ENCODE results near the gene SMARCD3.

Gene SMARCD3

DNA sequence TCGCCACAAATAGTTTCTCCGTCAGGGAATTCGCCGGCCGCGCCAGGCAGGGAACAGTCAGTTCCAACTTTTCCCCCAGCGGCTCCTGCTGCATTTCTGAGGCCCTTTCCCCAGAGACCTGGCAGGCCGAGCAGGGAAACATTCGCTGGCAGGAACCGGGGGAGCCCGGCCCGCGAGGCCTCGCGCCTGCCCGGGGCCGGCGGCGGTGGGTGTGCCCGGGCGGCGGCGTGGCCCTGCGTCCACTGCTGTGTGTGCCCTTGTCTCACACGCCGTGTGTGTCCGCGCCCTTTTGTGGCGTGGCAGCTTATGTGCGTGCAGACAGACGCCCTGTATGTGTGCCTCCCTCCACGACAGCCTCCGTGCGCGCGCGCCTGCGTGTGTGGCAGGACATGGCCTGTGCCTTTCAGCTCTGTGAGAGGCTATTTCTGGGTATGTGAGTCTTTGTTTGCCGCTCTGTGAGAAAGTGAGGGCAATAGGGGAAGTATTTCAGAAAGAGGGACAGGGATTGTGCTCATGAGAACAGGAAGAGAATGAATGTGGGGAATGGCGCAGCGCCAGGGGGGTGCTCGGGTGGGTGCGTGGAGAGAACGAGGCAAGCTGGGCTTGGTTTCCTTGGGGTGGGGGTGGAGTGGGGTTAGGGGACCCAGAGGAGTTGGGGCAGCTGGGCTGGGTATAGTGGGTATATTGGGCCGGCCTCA is 689 bp upstream of the SMARCD3 start:
- in situ Hi-C loops (cut with MboI; ENCODE audit: low sequenced_read_pairs) = no loop called here

DNA sequence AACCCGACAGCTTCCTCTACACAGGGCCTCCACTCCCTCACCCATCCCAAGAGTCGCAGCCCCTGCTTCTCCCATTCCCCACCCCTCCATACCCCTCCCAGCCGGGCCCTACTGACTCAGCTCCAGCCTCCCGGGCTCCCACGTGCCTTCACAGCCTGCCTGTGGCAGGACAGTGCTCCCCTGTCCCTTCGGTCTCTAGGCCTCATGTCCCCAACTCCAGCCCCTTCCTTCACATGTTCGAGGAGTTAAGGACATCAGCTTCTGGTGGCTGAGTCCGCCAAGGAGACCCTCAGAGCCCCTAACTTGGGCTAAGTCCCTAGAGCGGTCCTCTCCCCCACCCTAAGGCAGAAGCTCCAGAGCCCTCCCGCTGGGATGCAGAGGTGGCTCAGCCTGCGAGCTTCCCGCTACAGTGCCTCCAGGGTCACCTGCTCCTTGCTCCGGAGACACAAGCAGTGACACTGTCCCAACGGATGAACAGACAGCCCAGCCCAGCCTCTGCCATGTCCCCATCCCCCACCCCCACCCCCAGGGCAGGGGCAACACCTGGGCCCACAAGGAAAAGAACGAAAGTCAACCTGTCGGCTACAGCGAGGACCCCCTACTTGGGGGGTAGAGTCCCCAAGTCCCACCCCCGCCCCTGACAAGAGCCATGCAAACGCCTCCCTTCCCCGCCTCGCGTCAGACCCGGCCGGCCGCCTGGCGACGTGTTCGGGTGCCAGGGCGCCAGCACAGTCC is 716 bp downstream of the SMARCD3 start:
- in situ Hi-C loops (cut with MboI; ENCODE audit: low sequenced_read_pairs) = no loop called here

DNA sequence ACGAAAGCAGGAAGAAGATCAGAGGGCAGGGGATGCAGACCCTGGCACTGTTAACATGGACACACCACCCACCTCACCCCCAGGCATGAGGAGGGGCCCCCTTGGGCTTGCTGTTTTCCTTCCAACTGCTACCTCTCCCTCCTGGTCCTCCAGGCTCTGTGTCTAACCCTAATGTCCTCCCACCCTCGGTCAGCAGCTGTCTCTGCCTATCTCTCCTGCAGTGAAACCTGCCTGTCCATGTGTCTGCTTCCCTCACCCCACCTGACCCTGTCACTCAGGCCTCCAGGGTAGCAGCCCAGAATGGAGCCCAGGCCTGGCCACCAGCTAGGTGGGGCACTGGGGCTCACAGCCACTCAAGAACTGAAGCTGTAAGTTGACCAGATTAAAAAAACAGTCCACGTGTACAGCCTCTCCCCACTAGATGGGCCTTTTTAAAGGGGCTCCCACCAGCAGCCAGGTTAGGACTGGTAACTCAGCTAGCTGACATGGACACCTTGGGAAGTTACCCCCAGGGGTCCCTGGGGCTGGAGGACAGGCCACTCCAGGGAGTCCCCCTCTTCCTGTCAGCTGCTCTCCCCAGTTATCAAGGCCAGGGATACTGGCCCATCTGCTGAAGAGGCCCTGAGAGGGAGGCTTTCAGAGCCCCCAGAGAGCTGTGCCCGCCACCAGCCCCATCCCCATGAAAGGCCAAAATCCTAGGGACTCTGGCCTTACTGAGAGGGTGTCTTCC is 1.5 kb downstream of the SMARCD3 start:
- in situ Hi-C loops (cut with MboI; ENCODE audit: low sequenced_read_pairs) = no loop called here

DNA sequence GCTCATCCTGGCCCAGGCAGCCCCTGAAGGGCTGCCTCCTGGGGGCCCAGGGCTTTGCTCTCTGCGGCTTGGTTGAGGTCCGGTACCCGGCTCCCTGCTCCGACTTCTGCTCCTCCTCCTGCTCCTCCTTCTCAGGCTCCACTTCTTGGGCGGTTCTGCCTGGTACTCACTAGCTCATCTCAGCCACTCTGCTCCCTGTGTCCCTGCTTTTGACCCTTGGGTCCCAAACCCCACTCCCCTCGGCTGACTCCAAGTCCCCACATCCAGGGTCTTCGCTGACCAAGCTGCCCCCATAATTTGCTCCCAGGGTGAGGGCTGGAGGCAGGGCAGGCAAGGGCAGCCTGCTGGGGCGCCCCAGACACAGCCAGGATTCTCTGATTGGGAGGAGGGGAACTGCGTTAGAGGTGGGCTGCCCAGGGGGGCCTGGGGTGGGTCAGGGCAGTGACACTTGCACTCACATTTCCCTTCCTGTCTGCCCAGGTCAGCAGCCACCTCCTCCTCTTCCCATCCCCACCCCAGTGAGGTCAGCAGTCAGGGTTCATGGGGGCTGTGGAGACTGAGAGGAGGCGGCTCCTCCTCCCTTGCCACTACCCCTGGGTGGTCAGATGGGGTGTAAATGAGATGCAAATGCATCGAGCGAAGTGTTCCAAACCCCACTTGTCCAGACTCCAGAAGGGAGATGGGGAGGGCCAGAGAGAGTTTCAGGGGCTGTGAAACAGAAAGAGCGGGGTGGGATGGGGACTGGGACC is 2.2 kb downstream of the SMARCD3 start:
- in situ Hi-C loops (cut with MboI; ENCODE audit: low sequenced_read_pairs) = no loop called here

DNA sequence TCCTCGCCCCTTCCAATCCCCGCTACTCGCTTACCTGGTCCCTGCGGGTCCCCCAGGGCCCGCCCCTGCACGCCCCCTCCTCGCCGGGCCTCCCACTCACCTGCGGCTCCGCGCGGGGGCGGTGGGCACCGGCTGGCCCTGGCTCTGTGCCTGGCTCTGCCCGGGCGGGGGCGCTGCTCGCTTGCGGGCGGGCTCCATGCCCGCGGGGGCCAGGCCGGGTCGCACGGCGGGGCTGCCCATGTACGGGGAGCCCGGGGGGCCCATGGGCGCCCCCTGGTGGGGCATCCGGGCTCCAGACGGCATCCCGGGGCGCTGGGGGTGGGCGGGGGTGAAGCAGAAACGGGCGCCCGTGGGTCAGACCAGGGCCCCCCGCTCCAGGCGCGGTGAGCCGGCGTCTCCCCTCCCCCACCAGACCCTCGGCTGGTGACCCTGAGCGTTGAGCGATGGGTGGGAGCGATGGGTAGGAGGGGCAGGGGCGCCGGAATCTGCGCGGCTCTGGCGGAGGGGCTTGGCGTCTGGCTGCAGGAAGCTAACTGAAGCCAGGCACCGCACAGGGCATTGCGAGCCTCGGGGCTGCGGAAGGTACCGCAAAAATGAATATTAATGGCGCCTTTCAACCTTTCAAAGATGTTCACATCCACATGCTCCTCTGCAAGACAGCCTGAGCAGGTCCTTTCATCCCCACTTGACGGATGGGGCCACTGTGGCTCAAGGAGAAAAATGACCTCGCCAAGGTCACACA is 3.0 kb downstream of the SMARCD3 start:
- in situ Hi-C loops (cut with MboI; ENCODE audit: low sequenced_read_pairs) = no loop called here

DNA sequence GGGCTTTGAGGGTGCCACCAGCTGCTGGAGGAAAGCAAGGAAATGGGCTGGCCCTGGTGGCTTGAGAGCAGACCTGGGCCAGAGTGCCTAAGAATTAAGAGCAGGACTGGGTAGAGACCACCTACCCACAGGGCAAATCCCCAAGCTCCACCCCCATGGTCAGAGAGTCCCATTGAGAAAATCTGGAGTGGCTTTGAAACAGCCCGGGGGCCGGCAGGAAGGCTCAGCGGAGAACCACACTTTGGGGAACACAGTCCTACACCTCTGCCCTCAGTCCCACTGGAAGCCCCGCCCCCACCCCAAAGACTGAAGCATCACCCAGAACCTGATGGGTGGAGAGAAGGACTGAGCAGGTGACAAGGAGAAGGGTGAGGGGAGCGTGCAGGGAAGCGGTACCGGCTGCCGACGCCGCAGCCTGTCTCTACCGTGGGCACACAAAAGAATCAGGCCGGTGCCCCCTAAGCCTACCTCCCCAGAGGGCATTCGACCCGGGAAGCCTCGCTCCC is 3.6 kb downstream of the SMARCD3 start:
- in situ Hi-C loops (cut with MboI; ENCODE audit: low sequenced_read_pairs) = no loop called here

DNA sequence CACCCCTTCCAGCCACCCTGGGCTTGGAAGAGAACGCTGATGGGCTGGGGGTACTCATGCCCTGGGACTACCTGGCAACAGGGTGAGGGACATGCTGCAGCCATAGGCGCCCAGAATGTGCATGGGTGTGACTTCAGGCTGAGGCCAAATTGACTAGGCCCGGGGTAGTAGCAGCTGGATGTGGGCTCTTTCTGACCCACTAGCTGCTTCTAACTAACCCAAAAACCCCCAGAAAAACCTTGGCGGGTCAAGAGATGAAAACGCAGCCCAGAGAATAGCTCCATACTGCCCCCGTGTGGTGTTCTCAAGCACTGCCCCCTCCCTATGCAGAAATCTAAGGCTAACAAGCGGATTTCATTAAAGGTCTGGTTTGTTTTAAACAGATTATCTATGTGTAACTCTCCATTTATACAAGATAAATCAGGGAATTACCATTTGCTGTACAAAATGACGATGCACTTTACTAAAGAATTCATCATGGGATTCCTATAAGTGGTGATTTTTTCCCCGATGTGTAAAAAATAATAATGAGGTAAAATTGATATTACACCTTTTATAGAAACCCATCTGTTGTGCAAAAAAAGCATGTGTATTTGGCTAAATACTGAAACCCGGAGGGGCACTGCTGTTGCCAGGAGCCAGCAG is 4.2 kb downstream of the SMARCD3 start:
- in situ Hi-C loops (cut with MboI; ENCODE audit: low sequenced_read_pairs) = no loop called here

DNA sequence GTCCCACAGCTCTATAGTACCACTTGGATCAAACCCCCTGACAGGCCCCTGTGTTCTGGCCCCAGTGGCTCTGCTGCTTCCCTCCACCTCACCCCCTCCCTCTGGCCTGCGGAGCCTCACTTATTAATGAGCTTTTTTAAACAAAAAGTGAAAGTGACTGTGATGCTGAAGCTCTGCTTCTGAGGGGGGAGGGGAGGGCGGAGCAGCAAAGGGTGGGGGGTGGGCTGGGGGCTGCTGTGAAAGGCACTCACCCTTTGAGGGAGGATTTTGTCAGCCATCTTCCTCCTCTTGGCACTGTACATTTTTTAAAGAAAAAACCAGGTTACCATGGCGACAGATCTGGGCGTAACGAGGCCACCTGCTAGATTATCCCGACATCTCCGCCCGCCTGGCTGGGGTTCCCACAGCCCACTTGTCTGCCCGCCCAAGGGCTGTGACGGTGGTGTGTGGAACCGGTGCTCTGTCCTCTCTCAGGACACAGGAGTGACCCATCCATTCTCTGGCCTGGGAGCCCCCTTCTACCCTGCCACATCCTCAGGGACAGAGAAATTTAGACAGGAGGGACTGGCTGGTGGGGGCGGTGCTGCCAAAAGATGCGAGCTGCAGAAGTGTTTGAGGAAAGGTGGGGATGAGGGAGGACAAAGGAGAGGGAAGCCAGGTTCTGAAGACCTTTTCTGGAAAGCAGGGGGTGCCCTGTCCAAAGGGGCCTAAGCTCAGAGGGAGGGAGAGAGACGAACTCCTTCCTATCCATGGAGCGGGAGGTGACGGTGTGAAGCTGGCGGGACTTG is 4.9 kb downstream of the SMARCD3 start:
- in situ Hi-C loops (cut with MboI; ENCODE audit: low sequenced_read_pairs) = no loop called here

DNA sequence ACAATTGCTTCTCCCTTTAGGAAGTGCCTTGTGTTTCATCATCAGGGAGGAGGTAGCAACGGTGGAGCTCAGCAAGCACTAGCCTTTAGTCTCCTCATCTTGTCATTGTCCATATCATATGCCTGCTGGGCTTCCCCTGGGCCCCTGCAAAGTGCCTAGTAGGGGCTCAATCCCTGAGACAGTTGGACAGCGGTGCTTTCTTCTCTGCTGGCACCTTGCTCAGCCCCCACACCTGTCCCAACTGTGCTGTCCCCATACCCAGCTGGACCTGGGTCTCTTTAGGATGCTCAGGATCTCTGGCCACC is 5.5 kb downstream of the SMARCD3 start:
- in situ Hi-C loops (cut with MboI; ENCODE audit: low sequenced_read_pairs) = no loop called here

DNA sequence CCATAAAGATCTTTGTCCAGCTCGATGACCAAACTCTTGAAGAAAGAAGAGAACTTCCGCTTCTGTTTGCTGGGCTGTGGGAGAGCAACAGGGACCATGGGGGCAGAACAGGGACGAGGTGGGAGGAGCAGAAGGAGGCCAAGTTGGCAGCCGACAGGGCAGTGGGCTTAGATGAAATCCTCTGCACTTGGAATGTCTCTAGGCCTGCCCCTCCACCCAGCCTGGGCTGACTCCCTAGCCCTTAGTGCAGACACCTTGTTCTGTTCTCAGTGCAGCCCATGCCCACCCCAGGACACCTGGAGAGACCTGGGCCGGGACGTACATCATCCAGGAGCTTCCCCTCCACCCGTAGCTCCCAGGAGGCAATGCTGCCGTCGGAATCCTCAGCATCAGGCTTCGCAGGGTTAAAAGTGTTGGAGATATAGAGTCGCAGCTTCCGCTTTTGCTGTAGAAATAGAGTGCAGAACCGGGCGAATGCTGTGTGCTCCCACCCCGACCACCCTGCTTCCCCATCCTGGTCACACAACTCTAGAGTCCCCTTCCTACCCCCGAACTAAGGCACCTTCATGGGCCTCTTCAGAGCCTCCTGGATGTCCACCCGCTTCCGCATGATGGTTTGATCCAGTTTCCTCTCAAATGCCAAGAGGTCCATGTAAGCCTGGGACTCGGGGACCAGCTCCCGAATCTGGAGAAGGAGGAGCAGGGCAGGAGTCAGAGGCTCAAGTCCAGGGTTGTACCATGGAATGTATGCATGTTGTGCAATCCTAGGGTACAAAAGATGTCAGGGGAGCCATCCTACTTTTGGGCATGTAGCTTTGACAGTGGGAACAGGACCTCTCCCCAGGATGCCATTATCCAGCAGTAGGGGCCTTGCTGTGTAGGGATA is 6.1 kb downstream of the SMARCD3 start:
- in situ Hi-C loops (cut with MboI; ENCODE audit: low sequenced_read_pairs) = no loop called here

DNA sequence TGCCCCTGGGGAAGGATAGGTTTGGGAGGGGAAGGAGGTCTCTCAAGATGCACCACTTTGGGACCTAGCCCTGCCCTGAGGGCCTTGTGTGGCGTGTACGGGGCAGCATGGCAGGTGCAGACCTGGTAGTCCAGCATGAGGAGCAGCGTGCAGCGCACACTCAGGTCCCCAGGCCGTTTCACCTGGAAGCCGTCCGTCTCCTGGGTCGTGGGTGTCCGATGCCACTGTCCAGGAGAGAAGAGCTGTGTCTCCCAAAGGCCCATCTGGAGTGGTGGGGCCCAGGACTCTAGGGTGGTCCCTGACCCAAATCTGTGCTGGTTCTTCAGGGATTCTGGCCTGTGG is 6.8 kb downstream of the SMARCD3 start:
- in situ Hi-C loops (cut with MboI; ENCODE audit: low sequenced_read_pairs) = no loop called here

DNA sequence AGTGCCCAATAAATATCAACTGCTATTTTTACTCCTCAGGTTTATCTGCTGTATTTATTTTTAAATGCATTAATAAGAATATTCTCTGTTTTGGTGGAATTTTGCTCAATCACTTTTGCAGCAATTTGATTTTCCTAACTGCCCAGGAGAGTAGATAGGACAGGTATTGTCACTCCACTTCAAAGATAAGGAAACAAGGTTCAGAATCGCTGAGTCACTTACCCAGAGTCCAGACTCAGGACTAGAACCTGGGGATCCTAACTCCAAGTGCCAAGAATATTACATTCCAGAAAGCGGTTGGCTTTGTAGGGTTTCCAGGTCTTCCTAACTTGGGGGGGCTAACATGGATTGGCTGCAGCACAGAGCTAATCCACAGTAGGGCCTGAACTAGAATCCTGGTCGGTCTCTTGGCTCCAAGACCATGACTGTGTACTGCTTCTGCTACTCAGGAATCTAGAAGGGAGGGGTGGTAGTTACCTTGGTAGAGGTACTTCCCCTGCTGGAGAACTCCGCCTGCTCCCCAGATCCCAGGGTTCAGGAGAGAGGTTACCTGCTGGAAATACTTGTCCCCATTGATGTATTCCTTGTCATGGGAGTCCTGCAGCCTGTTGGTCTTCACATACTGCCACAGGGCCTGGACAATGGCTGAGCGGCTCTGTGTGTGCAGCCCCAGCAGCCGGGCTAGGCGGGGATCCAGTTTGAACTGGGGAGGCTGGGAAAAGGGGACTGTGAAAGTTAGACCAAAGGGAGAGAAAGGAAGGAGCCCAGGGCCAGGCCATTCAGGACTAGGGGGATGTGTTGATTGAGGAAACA is 7.3 kb downstream of the SMARCD3 start:
- in situ Hi-C loops (cut with MboI; ENCODE audit: low sequenced_read_pairs) = no loop called here

DNA sequence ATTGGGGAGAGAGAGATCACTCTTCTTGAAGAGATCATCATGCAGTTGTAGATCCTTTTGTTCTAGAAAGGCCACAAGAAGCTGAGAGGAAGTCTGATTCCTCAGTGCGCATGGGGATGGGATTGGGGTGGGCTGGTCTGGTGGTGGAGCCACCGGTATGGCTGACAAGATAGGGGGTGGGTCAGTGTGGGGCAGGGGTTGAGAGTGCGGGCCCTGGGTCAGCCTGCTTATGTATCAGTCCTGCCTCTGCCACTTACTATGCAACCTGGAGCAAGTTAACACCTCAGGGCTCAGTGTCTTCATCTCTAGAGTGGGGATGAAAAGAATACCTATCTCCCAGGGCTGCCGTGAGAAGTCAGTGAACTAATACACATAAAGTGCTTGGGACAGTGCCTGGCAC is 8.0 kb downstream of the SMARCD3 start:
- in situ Hi-C loops (cut with MboI; ENCODE audit: low sequenced_read_pairs) = no loop called here

DNA sequence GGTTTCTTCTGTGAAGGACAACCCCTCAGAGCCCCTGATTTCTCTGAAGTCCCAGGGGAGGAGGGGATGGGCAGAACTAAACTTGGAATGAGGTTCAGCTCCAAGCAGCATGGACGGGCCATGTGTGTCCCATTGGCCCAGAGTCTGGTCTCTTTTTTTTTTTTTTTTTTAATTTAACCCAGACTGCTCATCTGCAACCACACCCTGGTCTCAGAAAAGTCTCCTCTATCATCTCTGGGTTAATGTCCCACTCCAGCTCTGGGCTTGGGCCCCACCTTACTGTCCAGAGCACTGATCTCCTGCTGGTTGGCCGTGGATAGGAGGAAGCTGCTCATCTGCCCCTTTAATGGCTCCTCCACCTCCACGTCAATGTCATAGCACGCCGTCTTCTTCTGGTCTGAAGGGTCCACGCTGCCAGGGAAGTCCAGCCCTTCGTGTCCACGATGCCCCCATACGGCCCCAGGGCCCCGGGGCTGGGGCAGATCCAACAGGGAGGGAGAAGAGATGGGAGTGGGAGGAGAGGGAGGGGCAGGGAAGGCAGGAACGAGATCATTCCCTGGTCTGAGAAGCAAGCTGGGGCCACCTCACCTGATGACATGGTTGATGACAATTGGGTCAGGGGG is 8.5 kb downstream of the SMARCD3 start:
- in situ Hi-C loops (cut with MboI; ENCODE audit: low sequenced_read_pairs) = no loop called here

DNA sequence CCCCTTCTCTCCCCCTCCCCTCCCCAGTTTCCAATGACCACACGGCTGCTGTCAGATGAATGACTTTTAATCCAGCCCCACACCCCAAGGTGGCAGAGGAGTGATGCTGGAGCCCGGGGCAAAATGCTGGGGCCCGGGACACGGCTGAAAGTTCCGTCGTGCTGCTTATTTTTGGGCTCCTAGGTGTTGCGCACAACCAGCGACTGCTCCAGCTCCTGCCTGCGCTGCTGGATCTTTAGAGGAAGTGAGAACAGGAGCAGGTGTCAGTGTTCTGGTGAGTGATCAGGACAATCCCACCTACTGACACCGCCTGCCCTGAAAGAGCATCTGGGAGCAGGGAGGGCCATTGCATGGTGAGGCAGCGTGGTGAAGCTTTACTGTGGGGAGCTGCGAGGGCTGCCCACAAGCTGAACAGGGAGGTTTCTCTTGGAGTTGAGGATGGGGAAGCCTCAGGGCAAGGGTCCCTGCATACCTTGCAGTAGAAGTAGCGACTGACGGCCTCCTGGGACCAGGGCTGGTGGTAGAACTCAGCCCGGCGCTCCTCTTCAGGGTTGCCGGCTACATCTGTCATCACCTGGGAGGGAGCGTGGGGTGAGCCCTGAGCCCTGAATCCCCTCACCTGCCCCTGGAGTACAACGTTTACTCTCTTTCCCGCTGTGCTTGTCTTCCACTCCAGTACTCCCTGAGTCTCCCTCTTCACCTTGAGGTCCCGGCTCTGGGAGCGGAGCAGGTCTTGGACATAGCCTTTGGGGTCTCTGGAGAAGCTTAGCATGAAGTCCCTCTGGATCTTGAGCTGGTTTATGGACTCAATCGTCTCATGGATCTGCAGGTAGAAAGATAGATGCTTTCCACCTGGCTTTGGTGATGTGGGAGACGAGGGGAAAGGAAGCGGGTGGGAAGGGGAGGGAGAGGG is 9.3 kb downstream of the SMARCD3 start:
- in situ Hi-C loops (cut with MboI; ENCODE audit: low sequenced_read_pairs) = no loop called here

DNA sequence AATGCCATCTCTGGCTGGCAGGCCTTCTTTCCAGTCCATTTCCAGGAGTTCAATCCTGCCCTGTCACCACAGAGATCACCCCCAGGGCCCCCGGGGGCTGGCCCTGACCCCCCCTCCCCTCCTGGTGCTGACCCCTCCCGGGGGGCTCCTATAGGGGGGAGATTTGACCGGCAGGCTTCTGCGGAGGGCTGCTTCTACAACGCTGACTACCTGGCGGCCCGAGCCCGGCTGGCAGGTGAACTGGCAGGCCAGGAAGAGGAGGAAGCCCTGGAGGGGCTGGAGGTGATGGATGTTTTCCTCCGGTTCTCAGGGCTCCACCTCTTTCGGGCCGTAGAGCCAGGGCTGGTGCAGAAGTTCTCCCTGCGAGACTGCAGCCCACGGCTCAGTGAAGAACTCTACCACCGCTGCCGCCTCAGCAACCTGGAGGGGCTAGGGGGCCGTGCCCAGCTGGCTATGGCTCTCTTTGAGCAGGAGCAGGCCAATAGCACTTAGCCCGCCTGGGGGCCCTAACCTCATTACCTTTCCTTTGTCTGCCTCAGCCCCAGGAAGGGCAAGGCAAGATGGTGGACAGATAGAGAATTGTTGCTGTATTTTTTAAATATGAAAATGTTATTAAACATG is 10.2 kb downstream of the SMARCD3 start:
- in situ Hi-C loops (cut with MboI; ENCODE audit: low sequenced_read_pairs) = no loop called here
